Esophagus muscularis mucosa (tissue), 4 donors: Measurements from ENCODE around the gene KLRF1. TPM values are rescaled to one million over a fixed set of nuclear protein-coding genes. Genes with fewer than 3 reads are reported as not detected.

Experiments
- DNase-seq: peaks from one replicate; pipeline ENCODE4 v3.0.0-alpha.2; 2017; ENCODE audit errors: extremely low spot score
- H3K27ac ChIP-seq, 4 donors: fragments of 200-600 bp; sonication (generic); replicated peaks in 1 of 4; 1 replicate in 3 of 4; 2 replicates in 1 of 4; pipeline ENCODE4 v1.5.1; 2016 to 2019; ENCODE audit warnings: mild to moderate bottlenecking in 1 of 4
- H3K27me3 ChIP-seq, 4 donors: fragments of 200-600 bp; sonication (generic); one replicate each; pipeline versions ENCODE4 v1.5.1 to v1.6.0; 2016 to 2019
- H3K36me3 ChIP-seq, 4 donors: fragments of 200-600 bp; sonication (generic); one replicate each; pipeline ENCODE4 v1.5.1; 2016 to 2019
- H3K4me1 ChIP-seq, 4 donors: fragments of 200-600 bp; sonication (generic); one replicate each; pipeline ENCODE4 v1.5.1; 2016 to 2019
- H3K4me3 ChIP-seq, 4 donors: fragments of 200-600 bp; sonication (generic); 1 replicate in 2 of 4; 2 replicates in 2 of 4; pipeline ENCODE4 v1.5.1; 2016 to 2019; ENCODE audit warnings: mild to moderate bottlenecking in 4 of 4, moderate library complexity in 1 of 4
- H3K9me3 ChIP-seq, 4 donors: fragments of 200-600 bp; sonication (generic); 1 replicate in 3 of 4; 2 replicates in 1 of 4; pipeline ENCODE4 v1.5.1; 2016 to 2019
- EP300 ChIP-seq: sonication (generic); formaldehyde crosslinking; IDR thresholded peaks from one replicate; pipeline ENCODE4 v1.6.1; 2017; ENCODE audit warnings: antibody characterized with exemption
- POLR2A ChIP-seq: fragments of 450-650 bp; IDR thresholded peaks from one replicate; pipeline ENCODE4 v1.6.1; 2017; ENCODE audit warnings: antibody characterized with exemption, moderate library complexity, mild to moderate bottlenecking, low read depth
- POLR2AphosphoS5 ChIP-seq, 2 donors: sonication (generic); formaldehyde crosslinking; IDR thresholded peaks; one replicate each; pipeline ENCODE4 v1.6.1; 2017; ENCODE audit warnings: antibody characterized with exemption in 2 of 2
- WGBS: methylation state at CpG from one replicate; pipeline ENCODE4 v1.1.5; 2018; 5-methylcytosine and 5-hydroxymethylcytosine counted together
- intact Hi-C: fragments of 100-400 bp; cut with DNase I; formaldehyde crosslinking; loops from one replicate; pipeline ENCODE4 v1.15.1; 2023
- total RNA-seq, 4 donors: library from RNA; depleted of rRNA; stranded (reverse); fragments of >200 nt; gene quantifications; one replicate each; pipeline versions ENCODE4 v1.1.0 to v1.2.1, GENCODE V29; 2016
- TF ChIP-seq, protein P1 (sequence below), 3 experiments: fragments of 200-600 bp in 2 of 3; fragments of 450-650 bp in 1 of 3; sonication (generic) in 2 of 3; IDR thresholded peaks; one replicate each; pipeline ENCODE4 v1.5.1; 2017 to 2019; ENCODE audit warnings: antibody characterized with exemption in 3 of 3, mild to moderate bottlenecking in 2 of 3, moderate library complexity in 1 of 3

The KLRF1 gene
- total RNA-seq, 4 donors from 2014 or later, result 0.66 TPM; not detected in 3

- Histone ChIP-seq H3K36me3 (no peaks in the 10 kb centered on the region), H3K9me3 (no peaks in the 10 kb centered on the region), H3K4me3 (no peak overlapping the region), H3K27ac (no peak overlapping the region), H3K27me3 (no peaks in the 10 kb centered on the region), H3K4me1 (no peaks in the 10 kb centered on the region)
- intact Hi-C loops, result no loop called here
- no peak for DNase-seq
- whole genome bisulfite sequencing, result 61% methylated on average over 5 of the region's 5 CpGs
- no peak for TF ChIP-seq EP300
- TF ChIP-seq POLR2AphosphoS5 (IDR thresholded peaks at IDR 0.05), result no peak
- no peak for TF ChIP-seq POLR2A
Observed at GRCh38 chr12:9829982-9830381, 2.7 kb downstream of the KLRF1 start.

GRCh38 chr12:9831720-9832119 lies 4.4 kb downstream of the KLRF1 start:
- no peaks in the 10 kb centered on the region for H3K36me3 ChIP-seq
- no peaks in the 10 kb centered on the region for H3K27me3 ChIP-seq
- WGBS, result 63% methylated on average over 3 of the region's 3 CpGs
- H3K4me1 ChIP-seq, result no peaks in the 10 kb centered on the region
- TF ChIP-seq, protein P1, sequence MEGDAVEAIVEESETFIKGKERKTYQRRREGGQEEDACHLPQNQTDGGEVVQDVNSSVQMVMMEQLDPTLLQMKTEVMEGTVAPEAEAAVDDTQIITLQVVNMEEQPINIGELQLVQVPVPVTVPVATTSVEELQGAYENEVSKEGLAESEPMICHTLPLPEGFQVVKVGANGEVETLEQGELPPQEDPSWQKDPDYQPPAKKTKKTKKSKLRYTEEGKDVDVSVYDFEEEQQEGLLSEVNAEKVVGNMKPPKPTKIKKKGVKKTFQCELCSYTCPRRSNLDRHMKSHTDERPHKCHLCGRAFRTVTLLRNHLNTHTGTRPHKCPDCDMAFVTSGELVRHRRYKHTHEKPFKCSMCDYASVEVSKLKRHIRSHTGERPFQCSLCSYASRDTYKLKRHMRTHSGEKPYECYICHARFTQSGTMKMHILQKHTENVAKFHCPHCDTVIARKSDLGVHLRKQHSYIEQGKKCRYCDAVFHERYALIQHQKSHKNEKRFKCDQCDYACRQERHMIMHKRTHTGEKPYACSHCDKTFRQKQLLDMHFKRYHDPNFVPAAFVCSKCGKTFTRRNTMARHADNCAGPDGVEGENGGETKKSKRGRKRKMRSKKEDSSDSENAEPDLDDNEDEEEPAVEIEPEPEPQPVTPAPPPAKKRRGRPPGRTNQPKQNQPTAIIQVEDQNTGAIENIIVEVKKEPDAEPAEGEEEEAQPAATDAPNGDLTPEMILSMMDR (IDR thresholded peaks at IDR 0.05), result no peak
- TF ChIP-seq POLR2AphosphoS5 (IDR thresholded peaks at IDR 0.05) (no peak), EP300 (no peak), POLR2A (no peak)
- H3K4me3 ChIP-seq, result no peak overlapping the region
- no peak for DNase-seq
- intact Hi-C loops, result no loop called here
- no peaks in the 10 kb centered on the region for H3K9me3 ChIP-seq
- no peak overlapping the region for H3K27ac ChIP-seq

DNA sequence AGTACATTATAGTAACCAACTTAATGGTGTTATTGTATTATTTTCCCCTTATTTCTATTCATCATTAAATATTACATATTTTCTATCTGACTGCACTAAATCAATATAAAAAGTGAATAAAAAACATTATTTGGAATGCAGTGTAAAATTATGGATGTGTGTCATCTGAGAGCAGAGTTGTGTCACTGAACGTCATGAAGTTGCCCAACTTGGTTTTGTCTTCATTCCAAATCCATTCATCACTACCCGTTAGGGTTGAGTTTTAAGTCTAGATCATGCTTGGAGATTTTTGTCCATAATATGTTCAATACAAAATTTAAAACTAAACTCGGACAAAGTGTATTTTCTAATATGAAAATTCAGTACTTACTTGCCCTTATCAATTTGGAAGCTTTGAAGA lies 16.1 kb downstream of the KLRF1 start:
- no peak for DNase-seq
- H3K27me3 ChIP-seq, result no peaks in the 10 kb centered on the region
- H3K4me3 ChIP-seq, result no peak overlapping the region
- no peak overlapping the region for H3K27ac ChIP-seq
- H3K9me3 ChIP-seq, result peaks cover 0 to 13% (median 0%) of the 10 kb centered on the region in 4 donors
- no peaks in the 10 kb centered on the region for H3K36me3 ChIP-seq
- no peaks in the 10 kb centered on the region for H3K4me1 ChIP-seq
- 75% methylated on average over 3 of the region's 3 CpGs for WGBS
- intact Hi-C loops, result no loop called here
- TF ChIP-seq POLR2A, result no peak
- TF ChIP-seq POLR2AphosphoS5 (IDR thresholded peaks at IDR 0.05), result no peak
- no peak for TF ChIP-seq EP300

GRCh38 chr12:9848899-9849298 lies 21.6 kb downstream of the KLRF1 start:
- no peak for DNase-seq
- no peak for TF ChIP-seq EP300
- TF ChIP-seq POLR2A, result no peak
- TF ChIP-seq, protein P1 (IDR thresholded peaks at IDR 0.05), result no peak
- TF ChIP-seq POLR2AphosphoS5 (IDR thresholded peaks at IDR 0.05), result no peak
- H3K27ac ChIP-seq, result no peak overlapping the region
- no peaks in the 10 kb centered on the region for H3K4me1 ChIP-seq
- intact Hi-C loops, result no loop called here
- 82% methylated on average over 5 of the region's 5 CpGs for WGBS
- no peak overlapping the region for H3K4me3 ChIP-seq
- H3K36me3 ChIP-seq, result peaks cover 0 to 22% (median 8%) of the 10 kb centered on the region in 4 donors
- H3K9me3 ChIP-seq, result peaks cover 0 to 13% (median 2%) of the 10 kb centered on the region in 4 donors
- no peaks in the 10 kb centered on the region for H3K27me3 ChIP-seq

- DNase-seq, result no peak
- intact Hi-C loops, result no loop called here
- 93% methylated on average over 5 of the region's 5 CpGs for WGBS
Observed at GRCh38 chr12:9851050-9851449, 23.8 kb downstream of the KLRF1 start.

More at GRCh38 chr12:9851050-9851449, 23.8 kb downstream of the KLRF1 start:
- Histone ChIP-seq H3K4me3 (no peak overlapping the region), H3K27ac (no peak overlapping the region), H3K27me3 (no peaks in the 10 kb centered on the region), H3K36me3 (peaks cover 0 to 32% (median 8%) of the 10 kb centered on the region in 4 donors), H3K9me3 (peaks cover 0 to 13% (median 2%) of the 10 kb centered on the region in 4 donors), H3K4me1 (no peaks in the 10 kb centered on the region)
- TF ChIP-seq EP300 (no peak), POLR2AphosphoS5 (IDR thresholded peaks at IDR 0.05) (no peak), POLR2A (no peak)
- TF ChIP-seq, protein P1 (IDR thresholded peaks at IDR 0.05), result no peak
